Thyroid gland (tissue), 4 donors: ENCODE data around the gene EFNA3.

Experiments used
- POLR2A ChIP-seq, 2 donors: fragments of 450-650 bp; IDR thresholded peaks; one replicate each; pipeline ENCODE4 v1.6.1; 2017; ENCODE audit warnings: antibody characterized with exemption in 2 of 2, mild to moderate bottlenecking in 2 of 2, moderate library complexity in 1 of 2
- TF ChIP-seq, protein P1 (sequence below), 6 experiments: fragments of 200-600 bp in 3 of 6; fragments of 450-650 bp in 3 of 6; sonication (generic) in 3 of 6; IDR thresholded peaks; one replicate each; pipeline ENCODE4 v1.5.1; 2016 to 2019; ENCODE audit warnings: antibody characterized with exemption in 6 of 6, mild to moderate bottlenecking in 2 of 6, inconsistent platforms in 1 of 6, moderate library complexity in 1 of 6

DNA sequence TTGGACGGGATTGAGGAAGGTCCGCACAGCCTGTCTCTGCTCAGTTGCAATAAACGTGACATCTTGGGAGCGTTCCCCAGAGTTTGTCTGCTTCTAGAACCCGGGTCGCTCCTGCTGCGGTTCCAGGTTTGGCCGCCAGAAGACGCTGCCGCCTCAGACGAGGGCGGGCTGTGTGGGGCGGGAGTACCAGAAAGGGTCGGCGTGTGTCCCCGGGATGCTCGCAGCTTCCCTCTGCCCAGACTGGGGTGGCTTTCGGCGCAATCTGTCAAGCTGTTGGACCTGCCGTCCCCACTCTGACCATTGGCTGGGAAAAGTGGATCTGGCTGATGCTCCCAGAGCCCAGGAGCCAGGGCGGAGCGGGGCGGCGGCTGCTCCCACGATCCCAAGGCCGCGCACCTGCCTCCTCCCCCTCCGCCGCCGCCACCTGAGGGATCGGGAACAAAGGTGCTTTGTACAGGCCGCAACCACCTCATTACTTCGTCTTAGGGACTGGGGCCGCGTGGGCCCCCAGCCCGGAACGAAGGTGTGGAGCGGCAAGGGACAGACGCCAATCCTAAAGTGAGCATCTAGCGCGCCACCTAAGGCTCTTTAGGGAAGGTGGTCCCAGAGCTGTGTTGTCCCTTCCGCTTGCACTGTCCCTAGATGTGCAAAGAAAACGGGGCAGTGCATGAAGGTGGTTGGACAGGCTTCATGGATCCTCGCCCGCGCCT is 15.8 kb upstream of the EFNA3 start:
- TF ChIP-seq, protein P1, sequence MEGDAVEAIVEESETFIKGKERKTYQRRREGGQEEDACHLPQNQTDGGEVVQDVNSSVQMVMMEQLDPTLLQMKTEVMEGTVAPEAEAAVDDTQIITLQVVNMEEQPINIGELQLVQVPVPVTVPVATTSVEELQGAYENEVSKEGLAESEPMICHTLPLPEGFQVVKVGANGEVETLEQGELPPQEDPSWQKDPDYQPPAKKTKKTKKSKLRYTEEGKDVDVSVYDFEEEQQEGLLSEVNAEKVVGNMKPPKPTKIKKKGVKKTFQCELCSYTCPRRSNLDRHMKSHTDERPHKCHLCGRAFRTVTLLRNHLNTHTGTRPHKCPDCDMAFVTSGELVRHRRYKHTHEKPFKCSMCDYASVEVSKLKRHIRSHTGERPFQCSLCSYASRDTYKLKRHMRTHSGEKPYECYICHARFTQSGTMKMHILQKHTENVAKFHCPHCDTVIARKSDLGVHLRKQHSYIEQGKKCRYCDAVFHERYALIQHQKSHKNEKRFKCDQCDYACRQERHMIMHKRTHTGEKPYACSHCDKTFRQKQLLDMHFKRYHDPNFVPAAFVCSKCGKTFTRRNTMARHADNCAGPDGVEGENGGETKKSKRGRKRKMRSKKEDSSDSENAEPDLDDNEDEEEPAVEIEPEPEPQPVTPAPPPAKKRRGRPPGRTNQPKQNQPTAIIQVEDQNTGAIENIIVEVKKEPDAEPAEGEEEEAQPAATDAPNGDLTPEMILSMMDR (IDR thresholded peaks at IDR 0.05) = peak; percentile 54 to 74 (median 60)
- TF ChIP-seq POLR2A (IDR thresholded peaks at IDR 0.05) = no peak
